Gastrocnemius medialis (tissue), 4 donors: ENCODE data around the gene GJB6.

Source experiments
- POLR2A ChIP-seq, 2 donors: fragments of 450-650 bp; IDR thresholded peaks; one replicate each; pipeline ENCODE4 v1.6.1; 2017; ENCODE audit warnings: antibody characterized with exemption in 2 of 2, mild to moderate bottlenecking in 2 of 2, moderate library complexity in 2 of 2
- TF ChIP-seq, protein P1 (sequence below), 5 experiments: fragments of 450-650 bp in 3 of 5; fragments of 200-600 bp in 2 of 5; sonication (generic) in 2 of 5; IDR thresholded peaks in 4 of 5; conservative IDR thresholded peaks in 1 of 5; 1 replicate in 4 of 5; 2 replicates in 1 of 5; pipeline ENCODE4 v1.5.1; 2016 to 2019; ENCODE audit warnings: antibody characterized with exemption in 5 of 5, mild to moderate bottlenecking in 3 of 5, moderate library complexity in 3 of 5

DNA sequence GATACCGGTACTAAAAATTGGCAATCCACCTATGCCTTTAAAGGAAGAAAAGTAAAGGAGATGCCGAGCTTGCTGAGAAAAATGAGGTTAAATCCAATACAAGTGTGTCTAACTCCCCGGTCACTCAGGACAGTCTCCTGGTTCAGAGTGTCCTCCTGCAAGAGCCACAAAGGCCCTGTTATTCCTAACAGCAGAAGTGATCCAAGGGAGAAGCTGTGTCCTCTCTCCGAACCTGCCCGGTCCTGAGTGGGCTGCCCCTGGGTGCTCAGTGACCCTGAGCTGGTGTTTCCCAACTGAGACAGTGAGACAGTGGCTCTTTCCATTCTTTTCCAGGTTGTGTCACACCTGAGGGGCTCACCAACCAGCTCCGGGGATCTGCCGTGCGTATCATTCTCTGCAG lies 4.8 kb downstream of the GJB6 start:
- TF ChIP-seq, protein P1, sequence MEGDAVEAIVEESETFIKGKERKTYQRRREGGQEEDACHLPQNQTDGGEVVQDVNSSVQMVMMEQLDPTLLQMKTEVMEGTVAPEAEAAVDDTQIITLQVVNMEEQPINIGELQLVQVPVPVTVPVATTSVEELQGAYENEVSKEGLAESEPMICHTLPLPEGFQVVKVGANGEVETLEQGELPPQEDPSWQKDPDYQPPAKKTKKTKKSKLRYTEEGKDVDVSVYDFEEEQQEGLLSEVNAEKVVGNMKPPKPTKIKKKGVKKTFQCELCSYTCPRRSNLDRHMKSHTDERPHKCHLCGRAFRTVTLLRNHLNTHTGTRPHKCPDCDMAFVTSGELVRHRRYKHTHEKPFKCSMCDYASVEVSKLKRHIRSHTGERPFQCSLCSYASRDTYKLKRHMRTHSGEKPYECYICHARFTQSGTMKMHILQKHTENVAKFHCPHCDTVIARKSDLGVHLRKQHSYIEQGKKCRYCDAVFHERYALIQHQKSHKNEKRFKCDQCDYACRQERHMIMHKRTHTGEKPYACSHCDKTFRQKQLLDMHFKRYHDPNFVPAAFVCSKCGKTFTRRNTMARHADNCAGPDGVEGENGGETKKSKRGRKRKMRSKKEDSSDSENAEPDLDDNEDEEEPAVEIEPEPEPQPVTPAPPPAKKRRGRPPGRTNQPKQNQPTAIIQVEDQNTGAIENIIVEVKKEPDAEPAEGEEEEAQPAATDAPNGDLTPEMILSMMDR (IDR thresholded peaks at IDR 0.05 in 4 of 5, conservative IDR thresholded peaks at IDR 0.05 in 1 of 5), result no peak
- no peak for TF ChIP-seq POLR2A (IDR thresholded peaks at IDR 0.05)
